Nephron (organoid): ENCODE data around the gene SETBP1.

ENCODE experiments used
- H3K27ac Mint-ChIP-seq, 3 experiments: 2 replicates each; pipeline ENCODE4 v1.8.0; 2020; ENCODE audit warnings: mixed read lengths in 3 of 3, mild to moderate bottlenecking in 2 of 3, moderate library complexity in 1 of 3
- H3K27me3 Mint-ChIP-seq: 2 replicates; pipeline ENCODE4 v1.8.0; 2021; ENCODE audit warnings: low read depth, mild to moderate bottlenecking, moderate library complexity, mixed read lengths
- H3K36me3 Mint-ChIP-seq: 2 replicates; pipeline ENCODE4 v1.8.0; 2020; ENCODE audit warnings: low read depth, mixed read lengths
- H3K4me1 Mint-ChIP-seq: 2 replicates; pipeline ENCODE4 v1.8.0; 2020; ENCODE audit warnings: mixed read lengths
- H3K4me3 Mint-ChIP-seq, 3 experiments: 2 replicates each; pipeline ENCODE4 v1.8.0; 2020; ENCODE audit warnings: mild to moderate bottlenecking in 3 of 3, mixed read lengths in 3 of 3, moderate library complexity in 2 of 3
- H3K9me3 Mint-ChIP-seq: 2 replicates; pipeline ENCODE4 v1.8.0; 2020; ENCODE audit warnings: mixed read lengths
- CTCF ChIP-seq, 3 experiments: fragments of 200-600 bp; sonication (generic); IDR thresholded peaks; one replicate each; pipeline ENCODE4 v1.5.0; 2021; ENCODE audit warnings: antibody characterized with exemption in 3 of 3; ENCODE audit not compliant: unreplicated experiment in 3 of 3

SETBP1 gene

DNA sequence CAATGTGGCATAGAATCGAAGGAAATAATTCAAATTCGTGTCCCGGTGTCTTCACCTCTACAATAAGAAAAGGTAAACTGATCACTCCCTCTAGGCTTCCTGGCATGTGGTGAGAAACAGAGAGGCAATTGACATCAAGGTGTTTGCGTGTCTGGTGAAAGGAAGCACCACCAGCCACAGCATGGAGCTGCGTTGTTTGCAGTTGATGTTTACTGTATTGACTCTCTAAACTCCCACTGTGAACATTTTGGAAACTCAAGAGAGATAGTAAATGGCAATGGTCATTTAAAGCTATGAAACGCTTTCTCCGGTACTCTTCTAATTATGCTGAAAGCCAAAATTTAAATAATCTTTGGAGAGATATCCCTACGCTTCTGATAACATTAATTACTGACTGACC lies 82.6 kb downstream of the SETBP1 start:
- Mint-ChIP-seq H3K27ac (no peak overlapping the region), H3K27me3 (no peaks in the 10 kb centered on the region), H3K4me3 (no peak overlapping the region), H3K9me3 (no peaks in the 10 kb centered on the region), H3K4me1 (peaks cover 67% of the 10 kb centered on the region), H3K36me3 (peaks cover 48% of the 10 kb centered on the region)
- no peak for TF ChIP-seq CTCF (IDR thresholded peaks at IDR 0.05; ENCODE audit: unreplicated experiment in 3 of 3)

DNA sequence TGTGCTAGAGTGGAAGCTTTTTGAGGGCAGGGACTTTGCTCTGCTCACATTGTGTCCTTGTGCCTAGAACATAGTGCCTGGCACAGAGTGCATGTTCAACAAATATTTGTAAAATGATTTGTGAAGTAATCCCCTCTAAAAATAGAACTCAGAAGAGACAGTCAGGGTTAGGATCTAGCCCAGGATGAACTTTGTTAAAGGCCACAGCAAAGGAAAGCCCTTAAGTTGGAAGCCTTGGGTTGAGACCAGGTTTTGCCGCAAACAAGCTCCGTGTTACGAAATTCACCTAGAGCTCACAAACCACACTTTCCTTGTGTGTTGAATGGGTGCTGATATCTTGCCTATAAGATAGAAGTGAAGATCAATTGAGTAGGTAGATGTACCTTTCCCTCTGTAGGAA lies 84.2 kb downstream of the SETBP1 start:
- Mint-ChIP-seq H3K9me3 (no peaks in the 10 kb centered on the region), H3K36me3 (peaks cover 45% of the 10 kb centered on the region), H3K4me3 (no peak overlapping the region), H3K27ac (peak overlapping the region in 2 of 3 experiments; percentile 9 to 15), H3K4me1 (peaks cover 59% of the 10 kb centered on the region), H3K27me3 (no peaks in the 10 kb centered on the region)
- TF ChIP-seq CTCF (IDR thresholded peaks at IDR 0.05; ENCODE audit: unreplicated experiment in 3 of 3): no peak

DNA sequence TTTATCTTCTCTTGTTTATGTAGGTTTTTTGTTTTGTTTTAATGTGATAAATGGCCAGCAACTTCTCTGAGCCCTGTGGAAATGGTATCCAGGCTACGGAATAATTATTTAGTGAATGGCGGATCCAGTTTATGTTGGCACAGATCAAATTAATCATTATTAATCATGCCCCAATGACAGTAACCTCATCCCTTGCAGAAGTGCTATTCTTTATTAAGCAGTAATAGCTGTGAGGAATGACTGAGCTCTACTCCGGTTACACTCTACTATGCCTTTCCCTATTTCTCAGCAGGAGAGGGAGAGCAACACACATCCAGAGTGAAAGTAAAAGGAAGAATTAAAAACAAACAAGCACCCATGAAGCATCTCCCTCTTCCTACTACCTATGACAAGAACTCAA lies 84.8 kb downstream of the SETBP1 start:
- Mint-ChIP-seq H3K4me3 (no peak overlapping the region), H3K36me3 (peaks cover 45% of the 10 kb centered on the region), H3K27ac (peak overlapping the region in 2 of 3 experiments; percentile 9 to 15)

DNA sequence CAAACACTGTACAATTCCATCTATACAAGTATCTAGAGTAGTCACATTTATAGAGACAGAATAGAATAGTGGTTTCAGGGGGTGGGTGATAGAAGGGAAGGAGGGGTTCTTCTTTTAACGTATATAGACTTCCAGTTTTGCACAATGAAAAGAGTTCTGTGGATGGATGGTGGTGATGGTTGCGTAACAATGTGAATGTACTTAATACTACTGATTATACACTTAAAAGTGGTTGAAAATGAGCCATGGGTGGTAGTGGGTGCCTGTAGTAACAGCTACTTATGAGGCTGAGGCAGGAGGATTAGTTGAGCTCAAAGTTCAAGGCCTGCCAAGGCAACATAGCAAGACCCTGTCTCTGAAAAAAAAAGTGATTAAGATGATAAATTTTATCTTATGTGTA lies 85.8 kb downstream of the SETBP1 start:
- H3K27ac Mint-ChIP-seq: peak overlapping the region in 1 of 3 experiments; percentile 26
- TF ChIP-seq CTCF (IDR thresholded peaks at IDR 0.05; ENCODE audit: unreplicated experiment in 3 of 3): no peak
- H3K27me3 Mint-ChIP-seq: no peaks in the 10 kb centered on the region
- H3K4me1 Mint-ChIP-seq: peaks cover 74% of the 10 kb centered on the region
- no peaks in the 10 kb centered on the region for H3K9me3 Mint-ChIP-seq
- H3K36me3 Mint-ChIP-seq: peaks cover 45% of the 10 kb centered on the region
- no peak overlapping the region for H3K4me3 Mint-ChIP-seq

More for the DNA sequence above, 84.8 kb downstream of the SETBP1 start:
- peaks cover 64% of the 10 kb centered on the region for H3K4me1 Mint-ChIP-seq
- H3K27me3 Mint-ChIP-seq: no peaks in the 10 kb centered on the region
- no peaks in the 10 kb centered on the region for H3K9me3 Mint-ChIP-seq
- no peak for TF ChIP-seq CTCF (IDR thresholded peaks at IDR 0.05; ENCODE audit: unreplicated experiment in 3 of 3)

DNA sequence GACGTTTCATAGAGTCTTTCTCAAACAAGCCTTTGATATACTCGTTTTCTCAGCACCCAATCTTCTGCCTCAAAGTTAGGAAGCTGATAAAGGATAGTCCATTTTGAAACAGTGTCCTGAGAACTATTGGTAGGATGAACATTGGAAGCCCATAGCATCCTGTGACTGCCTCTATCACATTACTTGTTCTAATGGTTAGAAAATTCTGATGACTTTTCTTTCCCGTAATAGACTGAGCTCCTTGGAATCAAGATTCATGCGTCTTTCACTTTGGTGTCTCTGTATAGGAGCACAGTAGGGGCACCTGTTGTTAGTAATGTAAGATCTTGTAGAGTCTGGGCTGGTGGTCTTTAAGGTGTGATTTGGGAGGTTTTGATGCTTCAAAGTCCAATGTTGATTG lies 87.1 kb downstream of the SETBP1 start:
- Mint-ChIP-seq H3K4me1 (peaks cover 71% of the 10 kb centered on the region), H3K36me3 (peaks cover 34% of the 10 kb centered on the region), H3K27ac (peak overlapping the region in 1 of 3 experiments; percentile 36), H3K9me3 (no peaks in the 10 kb centered on the region), H3K4me3 (no peak overlapping the region), H3K27me3 (no peaks in the 10 kb centered on the region)
- no peak for TF ChIP-seq CTCF (IDR thresholded peaks at IDR 0.05; ENCODE audit: unreplicated experiment in 3 of 3)

- no peak overlapping the region for H3K4me3 Mint-ChIP-seq
- peaks cover 16% of the 10 kb centered on the region for H3K36me3 Mint-ChIP-seq
- no peak for TF ChIP-seq CTCF (IDR thresholded peaks at IDR 0.05; ENCODE audit: unreplicated experiment in 3 of 3)
- no peaks in the 10 kb centered on the region for H3K9me3 Mint-ChIP-seq
- H3K4me1 Mint-ChIP-seq: peaks cover 67% of the 10 kb centered on the region
- peak overlapping the region; percentile 11 to 59 (median 48) for H3K27ac Mint-ChIP-seq
- H3K27me3 Mint-ChIP-seq: no peaks in the 10 kb centered on the region
These were observed 90.0 kb downstream of the SETBP1 start for GRCh38 chr18:44770641-44771040.
